GM21423 (cell line): Measurements from ENCODE around the gene NANOS2.
"Not testable (repeated sequence)": the region's sequence is repeated elsewhere in the genome, so short reads cannot be mapped to it uniquely, and the experiment has no call there.

Experiments
- ATAC-seq: cut with Tn5 transposase; IDR thresholded peaks from one replicate; pipeline ENCODE4 v1.9.1; 2021; ENCODE audit warnings: mild to moderate bottlenecking, moderate library complexity; ENCODE audit not compliant: unreplicated experiment

NANOS2 gene

GRCh38 chr19:45897261-45897812 is 17.2 kb downstream of the NANOS2 start:
- no peak for ATAC-seq

- not testable (repeated sequence) for ATAC-seq
Observed at GRCh38 chr19:45895983-45896599, 18.5 kb downstream of the NANOS2 start.

DNA sequence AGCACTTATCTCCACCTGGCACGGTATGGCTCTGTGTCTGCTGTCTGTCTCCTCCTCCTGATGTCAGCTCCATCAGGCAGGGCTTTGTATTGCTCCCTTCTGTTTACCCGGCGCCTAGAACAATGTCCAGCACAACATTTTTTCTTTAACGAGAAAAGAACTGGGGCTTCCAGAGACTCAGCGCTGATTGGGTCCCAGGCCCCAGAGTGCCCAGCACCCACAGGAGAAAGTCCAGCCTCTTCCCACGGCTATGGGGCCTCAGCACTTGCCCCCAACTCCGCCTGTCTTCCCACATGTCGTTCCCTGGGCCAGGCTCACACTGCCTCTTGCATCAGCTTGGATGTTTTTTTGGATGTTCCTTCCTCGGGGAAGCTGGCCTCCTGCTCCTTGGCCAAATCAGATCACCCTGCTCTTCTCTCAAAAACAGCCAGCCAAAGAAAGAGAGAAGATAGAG is 19.0 kb downstream of the NANOS2 start:
- ATAC-seq: no peak

- ATAC-seq: no peak
Observed at GRCh38 chr19:45890877-45891276, 23.7 kb downstream of the NANOS2 start.

DNA sequence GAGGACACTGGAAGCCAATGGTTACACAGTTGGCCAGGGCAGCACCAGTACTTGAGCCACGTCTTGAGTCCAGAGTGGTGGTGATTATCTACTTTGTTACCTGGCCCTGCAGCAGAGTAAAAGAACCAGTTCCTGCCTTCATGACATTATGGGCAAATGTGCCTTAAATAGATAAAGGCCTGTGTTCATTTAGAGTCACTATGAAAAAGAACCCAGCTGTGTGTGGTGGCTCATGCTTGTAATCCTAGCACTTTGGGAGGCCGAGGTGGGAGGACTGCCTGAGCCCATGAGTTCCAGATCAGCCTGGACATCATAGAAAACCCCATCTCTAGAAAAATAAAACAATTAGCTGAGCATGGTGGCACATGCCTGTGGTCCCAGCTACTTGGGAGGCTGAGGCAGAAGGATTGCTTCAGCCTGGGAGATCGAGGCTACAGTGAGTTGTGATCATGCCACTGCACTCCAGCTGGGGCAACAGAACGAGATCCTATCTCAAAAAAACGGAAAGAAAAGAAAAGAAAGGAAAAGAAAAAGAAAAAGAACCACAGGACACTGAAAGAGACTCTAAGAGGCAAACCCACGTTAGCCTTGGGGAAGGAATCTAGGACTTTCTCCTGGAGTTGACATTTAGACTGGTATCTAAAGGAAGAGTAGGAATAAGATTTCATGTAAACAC is 25.2 kb downstream of the NANOS2 start:
- ATAC-seq: no peak

- ATAC-seq: no peak
Observed at GRCh38 chr19:45887200-45887710, 27.3 kb downstream of the NANOS2 start.

- peak; percentile 52 for ATAC-seq
Observed at GRCh38 chr19:45886427-45887199, 28.0 kb downstream of the NANOS2 start.

DNA sequence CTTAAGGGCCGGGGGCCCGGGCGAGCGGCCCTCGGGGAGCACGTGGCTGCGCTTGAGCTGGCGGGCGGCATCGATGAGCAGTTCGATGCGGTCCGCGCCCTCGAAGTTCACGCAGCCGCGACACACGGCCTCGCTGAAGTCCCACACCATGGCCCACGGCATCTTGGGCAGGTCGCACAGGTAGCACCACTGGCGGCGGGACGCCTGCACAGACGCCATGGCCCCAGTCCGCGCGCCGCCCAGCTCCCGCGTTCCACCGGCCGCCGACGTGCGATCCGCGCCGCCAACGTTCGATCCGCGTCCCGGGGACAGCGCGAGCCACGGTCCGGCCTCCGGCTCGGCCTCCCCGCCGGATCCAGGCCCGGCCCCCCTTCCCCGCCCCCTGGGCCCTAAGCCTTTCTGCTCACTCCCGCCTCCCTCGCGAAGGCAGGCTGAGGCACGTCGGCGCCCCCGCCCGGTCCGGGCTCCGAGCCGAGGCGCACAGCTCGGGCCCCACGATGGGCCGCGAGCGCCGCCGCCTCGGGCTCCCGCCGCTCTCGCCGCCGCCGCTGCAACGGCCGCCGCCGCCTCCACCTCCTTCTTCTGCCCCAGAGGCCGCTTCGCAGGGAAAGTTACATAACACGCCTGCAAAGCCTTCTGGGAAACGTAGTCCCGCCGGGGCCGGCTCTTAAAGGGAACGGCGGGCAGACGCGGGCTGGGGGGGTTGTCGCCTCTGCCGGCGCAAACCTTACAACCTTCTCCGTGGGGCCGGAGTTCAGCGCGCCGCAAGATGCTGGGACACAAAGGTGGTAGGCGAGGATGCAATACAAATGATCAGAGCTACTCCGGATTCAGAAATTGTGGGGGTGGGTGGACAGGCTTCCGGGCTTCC is 28.8 kb downstream of the NANOS2 start, which contains the start of gene IRF2BP1:
Gene IRF2BP1 (minus strand): TSS at position 586 of the 871 bp plus-strand sequence. CDS start 367 bp downstream, at position 219.
- ATAC-seq: peak; percentile 50

- no peak for ATAC-seq
Observed at GRCh38 chr19:45884682-45885555, 29.7 kb downstream of the NANOS2 start.

DNA sequence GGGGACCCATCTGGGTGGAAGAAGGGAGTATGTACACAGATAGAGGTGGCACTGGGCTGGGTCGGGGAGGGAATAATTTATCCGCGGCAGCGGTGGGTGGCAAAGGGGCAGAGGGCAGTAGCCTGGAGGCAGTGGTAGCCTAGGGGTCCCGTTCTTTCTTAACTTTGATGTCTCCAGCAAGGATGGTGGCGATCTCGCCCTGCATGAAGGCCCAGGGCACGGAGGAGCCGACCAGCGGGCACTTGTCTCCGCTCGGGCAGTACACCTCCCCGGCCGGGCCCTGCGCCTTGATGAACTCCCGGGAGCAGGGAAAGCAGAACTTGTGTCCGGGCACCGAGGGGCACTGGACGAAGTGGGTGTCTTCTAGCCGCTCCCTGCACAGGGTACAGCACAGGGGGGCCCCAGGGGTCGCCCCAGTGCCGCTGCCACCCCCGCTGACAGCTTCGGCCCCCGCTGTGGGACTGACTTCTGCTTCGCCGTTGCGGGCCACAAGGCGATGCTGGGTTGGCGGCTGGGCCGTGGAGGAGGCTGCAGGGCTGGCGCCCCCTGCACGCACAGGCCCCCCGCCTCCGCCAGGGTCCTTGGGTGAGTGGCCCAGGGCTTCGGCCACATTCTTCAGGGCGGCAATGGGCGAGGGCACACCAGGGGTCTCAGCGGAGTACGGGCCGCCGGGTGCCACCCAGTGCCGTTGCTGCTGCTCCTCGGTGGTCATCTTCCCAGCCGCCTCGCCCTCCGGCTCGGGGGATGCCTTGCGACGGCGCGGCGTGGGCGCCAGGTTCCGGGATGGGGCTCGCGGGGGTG is 30.5 kb downstream of the NANOS2 start:
- ATAC-seq: no peak

DNA sequence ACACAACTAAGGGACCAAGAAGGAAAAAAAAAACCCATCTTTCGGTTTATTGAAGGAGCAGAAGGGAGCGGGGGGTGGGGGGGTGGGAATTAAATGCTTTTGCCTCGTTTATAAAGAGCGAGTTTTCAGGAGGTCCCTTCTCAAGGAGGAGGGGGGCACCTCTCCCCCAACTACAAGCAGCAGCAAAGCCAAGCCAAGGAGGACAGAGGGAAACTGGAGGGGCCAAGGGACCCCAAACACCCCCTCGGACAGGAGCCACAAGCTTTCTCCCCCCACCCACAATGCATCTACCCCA is 31.0 kb downstream of the NANOS2 start:
- no peak for ATAC-seq

DNA sequence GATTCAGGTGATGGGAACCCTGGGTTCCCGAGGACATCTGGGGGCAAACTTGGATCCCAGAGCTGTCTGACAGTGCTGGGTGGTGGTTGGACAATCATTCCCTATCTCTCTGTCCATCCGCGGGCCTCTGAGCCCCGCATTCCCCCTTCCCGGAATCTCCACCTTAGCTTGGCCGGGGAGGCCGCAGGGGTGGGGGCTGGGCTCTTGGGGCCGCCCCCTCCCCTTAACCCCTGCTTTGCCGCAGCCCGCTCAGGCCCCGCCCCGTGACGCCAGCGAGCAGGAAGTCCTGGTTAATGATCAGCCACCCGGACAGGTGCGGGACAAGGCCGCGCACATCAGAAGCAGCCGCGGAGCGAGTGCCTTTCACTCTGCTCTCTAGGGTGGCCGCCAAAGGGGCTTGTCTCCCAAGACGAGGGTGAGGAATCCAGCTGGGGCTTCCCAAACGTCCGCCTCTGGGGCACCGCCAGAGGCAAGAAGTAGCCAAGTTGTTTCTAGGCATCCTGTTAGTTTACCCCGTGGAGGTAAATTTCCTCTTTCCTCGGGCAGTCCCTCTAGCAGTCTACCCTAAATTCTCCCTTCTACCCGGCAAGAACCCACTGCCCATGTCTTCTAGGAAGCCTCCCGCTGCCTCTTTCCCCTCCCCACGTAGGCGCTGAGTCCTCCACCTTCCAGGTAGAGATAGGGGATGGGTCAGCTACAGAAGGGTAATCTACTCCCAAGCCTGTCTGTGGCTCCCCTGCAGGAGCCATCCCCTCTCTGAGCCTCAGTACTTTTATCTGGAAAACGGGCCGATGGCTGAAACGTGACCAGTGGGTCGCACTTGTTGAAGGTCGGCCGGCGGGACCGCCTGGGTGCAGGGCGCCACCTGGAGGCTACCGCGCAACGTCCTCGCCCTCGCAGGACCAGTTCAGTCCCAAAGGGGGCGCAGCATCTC is 31.7 kb downstream of the NANOS2 start:
- no peak for ATAC-seq

DNA sequence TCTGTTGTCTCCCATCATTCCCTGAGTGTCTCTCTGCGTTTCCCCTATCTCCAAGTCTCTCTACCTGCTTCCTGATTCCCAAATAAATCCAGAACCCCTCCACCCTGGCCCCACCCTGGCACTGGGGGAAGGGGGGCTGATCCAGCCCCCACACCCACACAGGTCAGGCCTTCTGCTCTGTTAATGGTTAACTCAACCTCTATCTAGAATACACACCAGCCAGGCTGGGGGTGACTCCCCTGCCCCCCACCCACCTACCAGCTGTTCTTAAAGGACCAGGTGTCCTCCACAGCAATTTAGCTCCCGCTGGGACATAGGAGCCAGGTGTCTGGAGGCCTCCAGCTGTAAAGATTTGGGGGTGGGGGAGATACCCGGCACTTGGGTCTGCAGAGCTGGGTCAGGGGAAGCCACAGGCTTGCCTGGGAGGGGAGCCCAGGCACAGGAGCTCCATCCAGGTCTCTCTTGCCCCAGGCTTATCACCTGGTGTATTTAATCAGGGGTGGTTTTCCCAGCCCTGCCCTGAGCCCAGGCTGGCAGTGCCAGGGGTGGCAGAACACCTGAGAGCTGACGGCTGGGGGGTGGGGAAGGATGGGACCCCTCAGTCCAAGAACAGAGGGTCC is 32.6 kb downstream of the NANOS2 start:
- no peak for ATAC-seq

DNA sequence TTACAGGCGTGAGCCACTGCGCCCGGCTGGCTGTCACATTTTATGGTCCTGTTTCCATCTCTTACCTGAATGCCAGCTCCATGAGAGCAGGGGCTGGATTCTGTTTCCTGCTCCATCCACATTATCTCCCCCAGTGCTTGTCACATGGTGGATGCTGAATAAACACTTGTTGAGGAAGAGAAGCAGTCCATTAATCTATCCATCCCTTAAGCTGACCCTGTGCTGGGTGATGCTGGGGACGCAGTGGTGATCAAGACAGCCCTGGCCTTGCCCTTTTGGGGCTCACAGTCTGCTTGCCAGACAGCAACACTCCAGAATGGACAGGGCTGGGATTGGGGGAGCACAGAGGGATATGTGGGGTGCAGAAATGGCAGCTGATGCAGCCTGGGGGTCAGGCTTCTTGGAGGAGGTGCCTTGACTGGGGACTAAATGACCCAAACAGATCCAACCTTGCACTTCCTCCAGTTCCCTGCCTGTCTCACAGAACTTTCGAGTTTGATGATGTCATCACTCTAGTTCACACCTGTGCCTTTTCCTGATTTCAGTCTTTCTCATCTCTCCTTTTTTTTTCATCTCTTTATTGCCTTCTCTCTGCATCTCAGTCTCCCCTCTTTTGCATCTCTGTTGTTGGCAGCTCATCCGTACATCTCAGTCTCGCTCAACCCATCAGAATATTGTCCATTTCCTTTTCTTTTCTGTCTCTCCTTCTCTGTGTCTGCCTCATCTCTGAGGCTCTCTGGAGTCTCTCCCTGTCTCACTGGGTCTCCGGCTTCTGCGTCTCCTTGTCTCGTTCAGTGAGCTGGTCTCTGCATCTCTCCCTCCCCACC is 33.3 kb downstream of the NANOS2 start:
- ATAC-seq: no peak

DNA sequence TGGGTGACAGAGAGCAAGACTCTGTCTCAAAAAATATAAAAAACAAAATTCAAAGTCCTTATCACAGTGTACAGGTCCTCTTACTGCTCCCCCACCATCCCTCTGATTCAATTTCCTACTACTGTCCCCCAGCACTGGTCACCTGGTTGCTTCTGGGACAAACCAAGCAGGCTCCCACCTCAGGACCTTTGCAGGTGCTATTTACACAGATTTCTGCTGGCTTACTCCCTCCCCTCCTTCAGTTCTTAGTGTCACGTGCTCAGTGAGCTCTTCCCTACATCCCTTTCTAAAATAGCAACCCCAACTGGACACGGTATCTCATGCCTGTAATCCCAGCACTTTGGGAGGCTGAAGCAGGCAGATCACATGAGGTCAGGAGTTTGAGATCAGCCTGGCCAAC is 34.6 kb downstream of the NANOS2 start:
- no peak for ATAC-seq

DNA sequence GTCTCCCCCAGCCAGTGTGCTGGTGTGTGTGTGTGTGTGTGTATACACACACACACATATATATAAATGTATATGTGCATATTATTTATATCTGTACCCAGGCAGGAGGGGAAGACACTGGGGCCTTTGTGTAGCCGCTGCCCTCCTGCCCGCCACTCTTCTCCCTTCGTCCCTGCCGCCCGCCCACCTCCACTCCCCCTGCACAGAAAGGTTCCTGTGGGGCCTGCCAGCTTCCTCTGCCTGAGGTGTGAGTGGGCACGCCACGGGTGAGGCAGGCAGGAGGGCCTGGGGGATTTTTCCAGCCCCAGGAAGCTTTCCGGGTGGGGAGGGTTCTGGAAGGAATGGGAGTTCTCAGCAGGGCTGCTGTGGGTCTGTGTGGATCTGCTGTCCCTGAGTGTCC is 35.5 kb downstream of the NANOS2 start:
- ATAC-seq: no peak
